ENCODE measurements around the gene NOP10. TPM values are rescaled to one million over a fixed set of nuclear protein-coding genes. Genes with fewer than 3 reads are reported as not detected.
"Not testable (repeated sequence)": the region's sequence is repeated elsewhere in the genome, so short reads cannot be mapped to it uniquely, and the experiment has no call there.

Gene NOP10
- total and polyA plus RNA-seq, 2 donors (not counting 1 experiment from before 2014, with no cell fraction given) = 68.2 to 133 TPM

DNA sequence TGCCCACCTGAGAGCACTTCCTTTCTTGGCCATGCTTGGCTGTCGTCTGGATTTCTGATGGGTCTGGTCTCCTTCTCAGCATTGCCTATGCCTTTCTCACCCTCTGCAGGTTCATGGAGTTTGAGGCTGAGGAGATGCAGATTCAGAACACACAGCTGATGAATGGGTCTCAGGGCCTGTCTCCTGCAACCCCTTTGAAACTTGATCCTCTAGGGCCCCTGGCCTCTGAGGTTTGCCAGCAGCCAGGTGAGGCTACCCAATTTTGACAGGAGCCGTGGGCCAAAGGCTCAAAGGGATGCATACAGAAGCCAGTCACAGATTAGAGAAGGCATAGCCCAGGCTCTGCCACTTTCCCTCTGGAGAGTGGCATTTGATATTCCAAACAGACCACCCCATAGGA lies 10.7 kb upstream of the NOP10 start:
- POLR2A ChIA-PET = no interaction called here
- WGBS (ENCODE audit: insufficient coverage) = 95% methylated on average over 2 of the region's 2 CpGs
- Histone ChIP-seq H3K4me2 (replicated peaks; ENCODE audit: low read depth, low read length, poor library complexity, severe bottlenecking) (no peak overlapping the region), H3K4me1 (ENCODE audit: control insufficient read depth in 2 of 2, insufficient read depth in 2 of 2, low read length in 2 of 2) (no peaks in the 10 kb centered on the region), H3K9me3 (ENCODE audit: control extremely low read depth in 1 of 3, control insufficient read depth in 2 of 3, insufficient read depth in 1 of 3, low read length in 2 of 3) (no peaks in the 10 kb centered on the region), H3K9ac (ENCODE audit: low read length) (no peak overlapping the region), H3K79me2 (ENCODE audit: control insufficient read depth, insufficient read depth, low read length) (no peaks in the 10 kb centered on the region), H3K36me3 (replicated peaks in 1 of 2; ENCODE audit: control extremely low read depth in 1 of 2, control insufficient read depth in 1 of 2, extremely low read depth in 1 of 2, insufficient read depth in 2 of 2, low read length in 1 of 2) (peaks cover 0 to 8% of the 10 kb centered on the region in 2 experiments), H3K4me3 (ENCODE audit: control extremely low read depth in 1 of 5, extremely low read depth in 1 of 5, insufficient read depth in 1 of 5, low read depth in 2 of 5, low read length in 4 of 5) (no peak overlapping the region), H4K20me1 (ENCODE audit: control insufficient read depth, insufficient read depth, low read length, poor library complexity, severe bottlenecking) (no peaks in the 10 kb centered on the region), H3K27ac (ENCODE audit: low read length in 2 of 2) (no peak overlapping the region), H2AFZ (ENCODE audit: insufficient read depth, low read depth, low read length, poor library complexity, severe bottlenecking) (no peak overlapping the region), H3K27me3 (replicated peaks in 1 of 4; ENCODE audit: control extremely low read depth in 1 of 4, control insufficient read depth in 3 of 4, insufficient read depth in 4 of 4, low read length in 3 of 4) (no peaks in the 10 kb centered on the region)
- CTCF ChIA-PET = interaction anchor here (1.2 to 1.7 kb wide), 2 partner anchors 14 kb away, joined by 5 read pairs; partner anchors contain the start of gene LPCAT4
- no peak overlapping the region for H3K27ac Mint-ChIP-seq
- H3K4me3 Mint-ChIP-seq = no peak overlapping the region
- H3K9me3 Mint-ChIP-seq (ENCODE audit: insufficient read depth) = no peaks in the 10 kb centered on the region
- TF ChIP-seq EZH2 (IDR thresholded peaks at IDR 0.05; ENCODE audit: borderline replicate concordance, insufficient read depth, low read depth, low read length, poor library complexity, severe bottlenecking) = no peak
- TF ChIP-seq, protein P1, sequence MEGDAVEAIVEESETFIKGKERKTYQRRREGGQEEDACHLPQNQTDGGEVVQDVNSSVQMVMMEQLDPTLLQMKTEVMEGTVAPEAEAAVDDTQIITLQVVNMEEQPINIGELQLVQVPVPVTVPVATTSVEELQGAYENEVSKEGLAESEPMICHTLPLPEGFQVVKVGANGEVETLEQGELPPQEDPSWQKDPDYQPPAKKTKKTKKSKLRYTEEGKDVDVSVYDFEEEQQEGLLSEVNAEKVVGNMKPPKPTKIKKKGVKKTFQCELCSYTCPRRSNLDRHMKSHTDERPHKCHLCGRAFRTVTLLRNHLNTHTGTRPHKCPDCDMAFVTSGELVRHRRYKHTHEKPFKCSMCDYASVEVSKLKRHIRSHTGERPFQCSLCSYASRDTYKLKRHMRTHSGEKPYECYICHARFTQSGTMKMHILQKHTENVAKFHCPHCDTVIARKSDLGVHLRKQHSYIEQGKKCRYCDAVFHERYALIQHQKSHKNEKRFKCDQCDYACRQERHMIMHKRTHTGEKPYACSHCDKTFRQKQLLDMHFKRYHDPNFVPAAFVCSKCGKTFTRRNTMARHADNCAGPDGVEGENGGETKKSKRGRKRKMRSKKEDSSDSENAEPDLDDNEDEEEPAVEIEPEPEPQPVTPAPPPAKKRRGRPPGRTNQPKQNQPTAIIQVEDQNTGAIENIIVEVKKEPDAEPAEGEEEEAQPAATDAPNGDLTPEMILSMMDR (IDR thresholded peaks at IDR 0.05) = no peak
- DNase-seq (no peak), ATAC-seq (ENCODE audit: low read depth) (no peak)
- no peaks in the 10 kb centered on the region for H3K4me1 Mint-ChIP-seq
- no peaks in the 10 kb centered on the region for H3K27me3 Mint-ChIP-seq
- intact Hi-C loops (cut with micrococcal nuclease) = no loop called here

DNA sequence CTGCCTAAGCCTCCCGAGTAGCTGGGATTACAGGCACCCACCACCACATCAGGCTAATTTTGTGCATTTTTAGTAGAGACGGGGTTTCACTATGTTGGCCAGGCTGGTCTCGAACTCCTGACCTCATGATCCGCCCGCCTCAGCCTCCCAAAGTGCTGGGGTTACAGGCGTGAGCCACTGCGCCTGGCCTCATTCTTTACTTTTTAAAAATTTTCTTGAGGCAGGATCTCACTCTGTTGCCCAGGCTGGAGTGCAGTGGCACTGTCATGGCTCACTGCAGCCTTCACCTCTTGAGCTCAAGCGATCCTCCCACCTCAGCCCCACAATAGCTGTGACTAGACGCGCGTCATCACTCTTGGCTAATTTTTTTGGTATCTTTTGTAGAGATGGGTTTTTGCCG lies 10.1 kb upstream of the NOP10 start:
- DNase-seq; H3K36me3 ChIP-seq (replicated peaks in 1 of 2; ENCODE audit: control extremely low read depth in 1 of 2, control insufficient read depth in 1 of 2, extremely low read depth in 1 of 2, insufficient read depth in 2 of 2, low read length in 1 of 2); H3K9me3 Mint-ChIP-seq (ENCODE audit: insufficient read depth); ATAC-seq (ENCODE audit: low read depth); H2AFZ ChIP-seq (ENCODE audit: insufficient read depth, low read depth, low read length, poor library complexity, severe bottlenecking); H3K27ac ChIP-seq (ENCODE audit: low read length in 2 of 2); H3K4me3 ChIP-seq (ENCODE audit: control extremely low read depth in 1 of 5, extremely low read depth in 1 of 5, insufficient read depth in 1 of 5, low read depth in 2 of 5, low read length in 4 of 5); H3K4me2 ChIP-seq (replicated peaks; ENCODE audit: low read depth, low read length, poor library complexity, severe bottlenecking); H3K27ac Mint-ChIP-seq; H4K20me1 ChIP-seq (ENCODE audit: control insufficient read depth, insufficient read depth, low read length, poor library complexity, severe bottlenecking); H3K4me1 Mint-ChIP-seq; H3K27me3 ChIP-seq (replicated peaks in 1 of 4; ENCODE audit: control extremely low read depth in 1 of 4, control insufficient read depth in 3 of 4, insufficient read depth in 4 of 4, low read length in 3 of 4); H3K27me3 Mint-ChIP-seq; H3K9ac ChIP-seq (ENCODE audit: low read length); intact Hi-C loops (cut with micrococcal nuclease); H3K4me1 ChIP-seq (ENCODE audit: control insufficient read depth in 2 of 2, insufficient read depth in 2 of 2, low read length in 2 of 2); H3K9me3 ChIP-seq (ENCODE audit: control extremely low read depth in 1 of 3, control insufficient read depth in 2 of 3, insufficient read depth in 1 of 3, low read length in 2 of 3); H3K79me2 ChIP-seq (ENCODE audit: control insufficient read depth, insufficient read depth, low read length); H3K4me3 Mint-ChIP-seq: not testable (repeated sequence)
- ChIA-PET POLR2A (interaction anchor here (0.7 kb wide), 1 partner anchor 143 kb away, joined by 6 read pairs; no protein-coding TSS in a partner anchor), CTCF (interaction anchor here (1.2 kb wide), 1 partner anchor 14 kb away, joined by 5 read pairs; the partner anchor contains the start of gene LPCAT4)
- WGBS (ENCODE audit: insufficient coverage) = 96% methylated on average over 5 of the region's 12 CpGs
